KMS-11 (cell line): ENCODE measurements around the gene PGA4.

ENCODE experiments used
- H2AFZ ChIP-seq: fragments of 200-600 bp; sonication (generic); 2 replicates; pipeline ENCODE4 v1.6.1; 2016; ENCODE audit warnings: antibody characterized with exemption, mixed run types, low read depth
- H3K27ac ChIP-seq: fragments of 200-600 bp; sonication (generic); 2 replicates; pipeline ENCODE4 v1.6.1; 2016; ENCODE audit warnings: mild to moderate bottlenecking, mixed run types
- H3K27me3 ChIP-seq: fragments of 200-600 bp; sonication (generic); 2 replicates; pipeline ENCODE4 v1.6.1; 2017; ENCODE audit warnings: mild to moderate bottlenecking, low read depth, mixed run types, moderate library complexity; ENCODE audit not compliant: insufficient read depth
- H3K36me3 ChIP-seq: fragments of 200-600 bp; sonication (generic); 2 replicates; pipeline ENCODE4 v1.6.1; 2017; ENCODE audit warnings: mild to moderate bottlenecking, mixed run types; ENCODE audit not compliant: insufficient read depth
- H3K4me1 ChIP-seq: fragments of 200-600 bp; sonication (generic); 2 replicates; pipeline ENCODE4 v1.6.1; 2016; ENCODE audit warnings: mild to moderate bottlenecking, low read depth, mixed run types; ENCODE audit not compliant: poor library complexity, severe bottlenecking
- H3K4me2 ChIP-seq: fragments of 200-600 bp; sonication (generic); 2 replicates; pipeline ENCODE4 v1.7.0; 2016; ENCODE audit warnings: mild to moderate bottlenecking, mixed run types
- H3K4me3 ChIP-seq: fragments of 200-600 bp; sonication (generic); IDR thresholded peaks from 2 replicates; pipeline ENCODE4 v1.6.1; 2017; ENCODE audit warnings: low read depth, low read length, mixed read lengths; ENCODE audit not compliant: insufficient read depth
- H3K79me2 ChIP-seq: fragments of 200-600 bp; sonication (generic); 2 replicates; pipeline ENCODE4 v1.6.1; 2016; ENCODE audit warnings: low read depth, mixed run types; ENCODE audit not compliant: insufficient read depth
- H3K9ac ChIP-seq: fragments of 200-600 bp; sonication (generic); 2 replicates; pipeline ENCODE4 v1.6.1; 2016; ENCODE audit warnings: mild to moderate bottlenecking, mixed run types
- H4K20me1 ChIP-seq: fragments of 200-600 bp; sonication (generic); 2 replicates; pipeline ENCODE4 v1.6.1; 2016; ENCODE audit warnings: mild to moderate bottlenecking, mixed run types; ENCODE audit not compliant: insufficient read depth
- CTCF ChIP-seq: fragments of 200-600 bp; sonication (generic); conservative IDR thresholded peaks from 2 replicates; pipeline ENCODE4 v1.6.1; 2017; ENCODE audit warnings: low read depth, mild to moderate bottlenecking, antibody characterized with exemption, low read length, moderate library complexity, mixed read lengths

PGA4 gene

GRCh38 chr11:61267437-61267841 is 45.3 kb downstream of the PGA4 start:
- H2AFZ ChIP-seq = no peak overlapping the region
- no peak overlapping the region for H3K4me3 ChIP-seq
- no peak overlapping the region for H3K9ac ChIP-seq

GRCh38 chr11:61268588-61269250 is 46.6 kb downstream of the PGA4 start:
- TF ChIP-seq CTCF = no peak

More at GRCh38 chr11:61267437-61267841, 45.3 kb downstream of the PGA4 start:
- H3K79me2 ChIP-seq = no peaks in the 10 kb centered on the region
- no peaks in the 10 kb centered on the region for H3K36me3 ChIP-seq
- no peaks in the 10 kb centered on the region for H3K4me1 ChIP-seq
- no peak overlapping the region for H3K4me2 ChIP-seq
- no peak overlapping the region for H3K27ac ChIP-seq
- TF ChIP-seq CTCF = no peak
- no peaks in the 10 kb centered on the region for H4K20me1 ChIP-seq
- no peaks in the 10 kb centered on the region for H3K27me3 ChIP-seq

GRCh38 chr11:61270354-61271076 is 48.4 kb downstream of the PGA4 start:
- no peaks in the 10 kb centered on the region for H3K79me2 ChIP-seq
- no peak overlapping the region for H3K27ac ChIP-seq
- no peak overlapping the region for H2AFZ ChIP-seq
- no peak for TF ChIP-seq CTCF
- no peaks in the 10 kb centered on the region for H4K20me1 ChIP-seq
- no peaks in the 10 kb centered on the region for H3K27me3 ChIP-seq
- no peaks in the 10 kb centered on the region for H3K4me1 ChIP-seq
- no peaks in the 10 kb centered on the region for H3K36me3 ChIP-seq
- no peak overlapping the region for H3K4me2 ChIP-seq
- no peak overlapping the region for H3K9ac ChIP-seq
- no peak overlapping the region for H3K4me3 ChIP-seq

More at GRCh38 chr11:61268588-61269250, 46.6 kb downstream of the PGA4 start:
- Histone ChIP-seq H3K4me3 (no peak overlapping the region), H3K4me1 (no peaks in the 10 kb centered on the region), H3K27me3 (no peaks in the 10 kb centered on the region), H3K27ac (no peak overlapping the region), H3K36me3 (no peaks in the 10 kb centered on the region), H2AFZ (no peak overlapping the region), H3K79me2 (no peaks in the 10 kb centered on the region), H4K20me1 (no peaks in the 10 kb centered on the region), H3K9ac (no peak overlapping the region), H3K4me2 (no peak overlapping the region)

- Histone ChIP-seq H3K4me3 (no peak overlapping the region), H3K4me1 (no peaks in the 10 kb centered on the region), H4K20me1 (no peaks in the 10 kb centered on the region), H3K9ac (no peak overlapping the region), H3K36me3 (no peaks in the 10 kb centered on the region), H2AFZ (no peak overlapping the region), H3K27ac (no peak overlapping the region), H3K79me2 (no peaks in the 10 kb centered on the region), H3K4me2 (no peak overlapping the region), H3K27me3 (no peaks in the 10 kb centered on the region)
- TF ChIP-seq CTCF = no peak
Observed at GRCh38 chr11:61272731-61273130, 50.6 kb downstream of the PGA4 start.
